Fibroblast of skin of right quadriceps (primary cell): Measurements from ENCODE around the gene BICC1.
A peak's percentile ranks its signal among the peaks of the same experiment; 100 is the strongest.

Experiments
- DNase-seq: peaks from one replicate; pipeline ENCODE4 v3.0.0-alpha.2; 2013

BICC1 gene

DNA sequence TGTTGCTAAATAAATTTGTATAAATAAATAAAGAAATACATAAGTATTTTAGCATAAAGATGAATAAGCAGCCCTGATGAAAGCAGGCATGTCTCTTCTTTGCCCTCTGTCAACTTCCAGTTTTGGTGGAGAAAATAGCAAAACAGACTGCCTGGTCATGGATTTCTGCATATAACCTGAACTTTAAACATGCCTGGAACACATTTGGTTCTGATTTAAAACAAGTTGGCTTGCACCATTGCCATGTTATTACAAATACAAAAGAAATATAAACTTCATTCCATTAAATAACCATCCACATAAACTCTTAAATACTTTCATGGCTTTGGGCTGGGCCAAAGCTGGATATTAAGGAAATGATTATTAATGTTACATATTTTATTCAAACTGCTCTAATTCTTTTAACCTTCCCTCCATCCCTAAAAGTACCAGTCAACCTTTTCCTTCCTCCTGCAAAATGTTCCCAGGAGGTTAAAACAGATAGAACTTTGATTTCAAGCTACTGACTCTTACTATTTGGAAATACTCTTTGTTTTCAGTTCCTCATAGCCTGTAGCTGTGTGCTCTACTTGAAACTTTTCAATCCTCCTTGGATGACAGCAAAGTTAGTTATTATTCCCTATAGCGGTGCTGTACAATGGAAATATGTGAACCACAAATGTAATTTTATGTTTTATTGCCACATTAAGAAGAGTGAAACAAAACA, 96.3 kb downstream of the BICC1 start:
- DNase-seq = no peak

DNA sequence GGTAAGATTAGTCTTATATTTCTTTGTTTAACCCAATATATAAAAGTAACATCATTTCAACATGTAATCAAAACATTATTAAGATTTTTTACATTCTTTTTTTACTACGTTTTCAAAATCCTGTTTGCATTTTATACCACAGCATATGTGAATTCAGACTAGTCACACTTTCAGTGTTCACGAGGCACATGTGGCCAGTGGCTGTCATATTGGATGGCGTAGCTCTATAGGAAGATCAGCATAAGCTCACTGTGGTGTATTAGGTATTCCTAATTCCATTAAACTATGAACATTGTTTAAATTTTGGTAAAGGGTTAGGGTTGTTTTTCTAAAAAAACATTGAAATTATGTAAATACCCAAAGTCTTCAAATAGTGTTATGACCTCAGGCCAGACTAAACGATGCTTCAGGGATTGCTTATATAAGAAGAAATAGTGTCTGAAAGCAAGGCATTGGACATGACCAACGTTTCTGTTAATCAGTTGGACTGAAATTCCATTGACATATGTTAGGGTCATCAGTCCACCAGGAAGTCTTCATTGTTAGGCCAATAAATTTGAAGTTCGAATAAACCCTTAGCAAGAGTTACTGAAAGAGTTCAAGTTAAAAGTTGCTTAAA, 97.0 kb downstream of the BICC1 start:
- DNase-seq = no peak

DNA sequence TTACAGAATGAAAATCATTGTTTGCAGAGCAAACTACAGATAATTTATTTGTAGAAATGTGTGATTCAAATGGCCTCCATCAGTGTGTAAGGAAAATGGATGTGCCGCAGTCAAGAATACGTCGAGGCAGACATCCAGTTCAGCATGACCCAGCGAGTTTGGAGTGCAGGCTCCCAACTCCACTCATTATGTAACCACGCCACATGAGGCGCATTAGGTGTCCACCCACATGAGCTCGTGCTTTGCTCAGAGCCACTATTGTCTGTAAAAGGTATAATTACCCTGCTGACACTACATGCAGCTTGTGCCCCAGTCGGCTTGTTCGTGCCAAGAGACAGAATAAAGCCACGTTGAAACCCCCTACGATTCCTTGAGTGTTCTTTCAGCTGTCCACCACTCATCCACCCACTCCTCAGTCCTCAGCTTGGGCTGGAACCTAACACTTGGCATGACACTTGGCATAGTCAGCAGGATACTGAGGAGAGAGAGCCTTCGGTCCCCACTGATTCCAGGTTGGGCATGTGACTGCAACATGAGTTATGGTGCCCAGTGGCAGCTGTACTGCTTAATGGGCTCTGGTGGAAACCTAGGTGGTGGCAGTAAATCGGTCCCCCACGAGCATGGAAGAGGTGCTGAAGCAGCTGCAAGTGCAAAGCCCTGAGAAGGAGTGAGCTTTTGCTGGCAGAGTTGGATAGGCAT, 102.7 kb downstream of the BICC1 start:
- no peak for DNase-seq

DNA sequence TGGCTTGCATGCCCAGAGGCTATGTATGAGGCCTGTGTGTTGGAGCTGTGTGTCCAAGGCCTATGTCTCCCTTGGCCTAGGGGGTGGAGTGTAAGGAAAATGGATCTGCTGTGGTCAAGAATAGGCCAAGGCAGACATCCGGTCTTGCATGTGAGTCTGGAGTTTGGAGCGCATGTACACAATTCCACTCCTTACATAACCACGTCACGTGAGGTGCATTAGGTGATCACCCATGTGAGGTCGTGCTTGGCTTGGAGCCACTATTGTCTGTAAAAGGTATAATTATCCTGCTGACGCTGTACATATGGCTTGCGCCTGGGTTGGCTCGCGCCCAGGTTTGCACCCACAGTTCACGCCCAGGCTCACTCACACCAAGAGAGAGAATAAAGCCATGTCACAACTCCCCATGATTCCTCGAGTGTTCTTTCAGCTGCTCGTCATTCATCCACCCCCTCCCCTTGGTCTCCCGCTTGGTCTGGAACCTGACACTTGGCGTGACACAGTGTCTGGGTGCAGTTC, 105.5 kb downstream of the BICC1 start:
- DNase-seq = no peak

DNA sequence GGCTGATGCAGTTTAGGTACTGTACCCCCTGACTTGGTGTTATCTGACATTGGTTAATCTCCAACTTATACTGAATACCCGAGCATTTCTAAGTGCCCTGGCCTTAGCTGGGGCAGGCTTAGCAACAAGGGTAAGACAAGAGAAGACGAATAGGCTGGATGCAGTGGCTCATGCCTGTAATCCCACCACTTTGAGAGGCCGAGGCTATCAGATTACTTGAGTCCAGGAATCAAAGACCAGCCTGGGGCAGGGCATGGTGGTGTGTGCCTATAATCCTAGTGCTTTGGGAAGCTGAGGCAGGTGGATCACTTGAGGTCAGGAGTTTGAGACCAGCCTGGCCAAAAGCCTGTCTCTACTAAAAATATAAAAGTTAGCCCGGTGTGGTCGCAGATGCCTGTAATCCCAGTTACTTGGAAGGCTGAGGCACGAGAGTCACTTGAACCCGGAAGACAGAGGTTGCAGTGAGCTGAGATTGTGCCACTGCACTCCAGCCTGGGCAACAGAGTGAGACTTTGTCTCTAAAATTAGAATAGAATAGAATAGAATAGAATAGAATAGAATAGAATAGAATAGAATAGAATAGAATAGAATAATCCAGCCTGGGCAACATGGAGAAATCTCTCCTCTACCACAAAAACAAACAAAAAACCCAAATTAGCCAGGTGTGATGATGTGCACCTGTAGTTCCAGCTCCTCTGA, 108.9 kb downstream of the BICC1 start:
- DNase-seq = no peak

DNA sequence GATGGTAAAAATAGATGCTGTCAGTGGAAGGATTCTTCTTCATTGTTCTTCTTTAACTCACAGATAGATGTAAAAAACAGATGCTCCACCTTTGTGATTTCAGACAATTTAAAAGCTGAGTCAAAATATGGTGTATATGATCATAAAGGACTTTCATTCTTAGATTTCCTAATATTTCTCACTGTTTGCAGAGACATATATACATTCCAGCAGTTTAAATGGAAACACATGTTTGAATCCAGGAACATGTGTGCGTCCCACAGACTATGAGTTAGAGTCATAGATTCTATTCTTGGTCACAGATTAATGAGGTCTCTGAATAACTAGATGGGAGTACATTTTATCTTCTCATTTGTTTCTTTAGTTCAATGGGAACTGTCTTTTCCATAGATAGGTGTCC, 109.6 kb downstream of the BICC1 start:
- peak; percentile 91 for DNase-seq

DNA sequence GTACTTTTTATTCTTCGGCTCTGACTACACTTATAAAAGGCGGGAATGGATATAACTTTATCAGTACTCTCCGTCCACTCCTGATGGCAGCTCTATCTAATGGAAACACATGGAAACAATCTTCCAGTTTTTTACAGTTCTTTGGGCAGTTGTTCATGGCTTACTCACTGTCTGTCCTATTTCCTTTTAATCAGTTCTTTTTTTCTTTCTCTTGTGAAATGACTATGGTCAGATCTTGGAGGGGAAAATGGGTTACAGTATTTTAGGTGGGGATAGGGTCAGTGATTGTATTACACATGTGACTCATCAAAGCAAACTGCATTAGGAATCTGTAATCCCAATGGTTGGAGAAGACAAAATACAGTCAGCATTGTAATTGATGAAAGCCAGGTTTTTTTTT, 112.4 kb downstream of the BICC1 start:
- peak; percentile 95 for DNase-seq

DNA sequence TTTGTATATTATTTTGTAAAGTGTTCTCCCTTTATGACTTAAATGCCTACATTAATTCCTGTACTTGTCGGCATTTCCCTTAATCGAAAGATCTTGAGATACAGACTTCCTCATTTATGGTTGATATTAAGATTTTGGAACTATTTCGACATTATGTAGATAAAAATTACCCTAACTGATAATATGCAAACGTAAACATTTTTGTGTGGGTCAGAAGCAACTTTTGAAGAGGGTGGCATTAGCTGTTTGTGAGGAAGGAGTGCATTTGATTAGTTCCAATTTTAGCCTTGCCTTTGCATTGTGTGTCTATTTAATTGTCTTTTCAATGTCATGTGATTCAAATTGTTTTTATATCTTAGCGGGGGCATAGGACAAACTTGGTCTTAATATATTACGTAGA, 114.7 kb downstream of the BICC1 start:
- no peak for DNase-seq

DNA sequence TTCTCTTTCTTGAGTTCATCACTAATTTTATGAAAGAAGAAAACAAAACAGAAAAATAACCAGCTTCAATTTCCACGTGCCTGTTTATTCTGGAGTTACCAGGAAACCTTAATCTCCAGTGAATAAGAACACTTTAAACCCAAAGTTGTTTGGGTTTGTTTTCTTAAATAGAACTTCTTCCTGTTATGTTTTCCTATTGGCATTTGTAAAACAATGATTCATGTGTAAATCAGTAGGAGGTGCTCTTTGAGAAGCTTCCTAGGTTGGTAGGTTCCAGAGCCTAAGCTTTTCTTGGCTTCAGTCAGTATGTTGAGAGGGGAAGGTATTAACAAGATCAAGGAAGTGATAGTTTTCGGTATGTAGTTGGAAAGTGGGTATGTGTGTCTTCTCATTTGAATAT, 119.0 kb downstream of the BICC1 start:
- DNase-seq = no peak

DNA sequence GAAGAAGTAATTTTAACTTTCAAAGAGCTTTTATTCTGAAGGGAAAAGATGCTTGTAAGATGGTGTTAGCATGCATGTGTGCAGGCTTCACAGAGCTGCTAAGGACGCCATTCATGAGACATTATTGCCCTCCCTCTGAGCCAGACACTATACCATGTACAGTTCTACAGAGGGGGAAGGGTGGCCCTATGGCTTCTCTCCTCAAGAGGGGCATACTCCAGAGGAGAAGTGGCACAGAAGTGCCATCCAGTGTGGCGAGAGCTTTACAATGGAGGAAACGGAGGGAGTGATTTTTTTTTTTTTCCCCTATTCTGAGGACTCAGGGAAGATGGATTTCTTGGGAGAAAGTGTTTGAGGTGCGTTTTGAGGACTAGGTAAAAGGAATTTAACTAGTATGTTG, 119.5 kb downstream of the BICC1 start:
- no peak for DNase-seq

DNA sequence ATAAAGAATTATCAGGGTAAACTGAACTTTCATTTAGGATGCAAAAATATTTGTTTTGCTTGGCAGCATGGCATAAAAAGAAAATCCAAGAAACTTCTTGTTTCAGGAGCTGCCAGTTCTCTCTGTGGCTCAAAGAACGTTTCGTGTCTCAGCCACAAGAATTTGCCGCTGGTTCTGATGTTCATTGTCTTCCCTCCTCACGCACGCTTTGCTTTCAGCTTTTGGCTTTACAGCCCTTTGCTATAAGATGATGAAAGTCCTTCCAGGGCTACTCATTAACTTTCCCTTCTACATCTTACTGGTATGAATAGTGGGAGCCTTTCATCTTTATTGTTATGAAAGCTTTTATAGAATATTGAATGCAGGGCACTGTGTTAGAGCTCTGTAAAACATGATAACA, 124.7 kb downstream of the BICC1 start:
- DNase-seq = peak; percentile 77

DNA sequence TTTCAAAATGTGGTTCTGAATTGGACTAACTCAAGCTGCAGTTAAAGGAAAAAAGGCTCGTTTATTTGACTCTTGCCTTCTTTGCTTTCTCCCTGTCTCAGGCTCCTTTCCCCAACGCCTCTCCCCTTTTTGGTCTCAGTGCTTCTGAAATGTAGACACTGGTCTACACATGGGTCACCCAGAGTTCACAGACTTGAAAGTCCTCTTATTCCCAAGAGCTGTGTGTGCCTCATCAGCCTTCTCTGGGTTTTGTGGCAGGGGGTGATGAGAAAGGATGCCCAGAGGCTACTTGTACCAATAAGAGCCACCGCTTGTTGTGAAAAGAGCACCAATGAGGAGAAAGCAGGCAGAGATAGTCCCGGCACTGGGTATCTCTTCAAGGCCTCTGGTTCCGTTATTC, 125.7 kb downstream of the BICC1 start:
- DNase-seq = no peak

DNA sequence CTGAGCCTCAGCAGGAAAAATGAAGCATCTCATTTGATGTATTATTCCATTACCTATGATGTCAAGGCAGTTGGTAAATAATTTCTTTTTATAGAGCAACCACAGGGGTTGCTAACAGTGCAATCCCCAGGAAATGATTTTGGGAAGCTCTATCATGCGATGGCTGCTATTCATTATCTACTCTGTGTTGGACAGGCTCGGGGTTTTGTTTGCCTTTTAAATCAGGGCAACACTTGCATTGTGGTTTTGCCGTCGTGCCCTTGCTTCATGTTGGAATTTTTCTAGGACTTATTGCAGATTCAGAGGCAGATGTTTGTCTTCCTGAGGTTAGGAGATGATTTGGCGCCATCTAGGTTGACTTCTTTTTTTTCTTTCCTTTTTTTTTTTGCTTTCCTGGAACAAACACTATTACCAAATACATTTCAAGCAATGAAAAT, 128.4 kb downstream of the BICC1 start:
- peak; percentile 99 for DNase-seq

DNA sequence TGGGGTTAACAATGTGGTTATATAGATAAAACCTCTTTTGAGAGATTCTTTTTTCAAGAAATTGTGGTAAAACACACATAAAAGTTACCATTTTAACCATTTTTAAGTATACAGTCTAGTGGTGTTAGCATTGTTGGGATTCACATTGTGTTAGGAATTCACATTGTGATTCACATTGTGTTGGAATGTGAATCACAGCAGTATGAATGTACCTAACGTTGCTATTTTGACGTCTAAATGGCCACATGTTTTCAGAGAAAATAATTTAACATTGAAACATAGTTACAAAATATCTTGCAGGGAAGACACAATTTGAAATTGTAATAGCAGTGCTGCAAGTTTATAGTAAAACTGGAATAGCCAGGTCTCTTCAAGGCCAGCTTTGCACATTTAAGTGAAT, 129.0 kb downstream of the BICC1 start:
- DNase-seq = peak; percentile 90

DNA sequence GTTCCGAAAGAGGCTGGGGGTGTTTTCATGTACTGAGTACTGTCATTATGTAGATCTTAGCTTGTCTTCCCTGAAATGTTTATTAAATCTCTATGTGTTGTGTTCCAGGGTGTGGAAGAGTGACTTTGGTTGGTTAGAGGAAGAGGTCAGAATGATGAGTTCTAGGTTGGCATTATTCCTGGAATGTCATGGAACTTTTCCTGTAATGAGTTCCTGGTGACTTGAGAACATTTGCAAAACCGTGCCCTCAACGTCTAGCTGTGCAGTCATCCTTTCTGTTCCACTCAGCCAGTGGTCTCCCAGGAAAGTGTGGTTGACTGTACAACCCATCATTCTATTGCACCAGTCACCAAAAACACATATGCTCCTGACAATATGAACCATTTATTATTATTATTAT, 129.6 kb downstream of the BICC1 start:
- DNase-seq = peak; percentile 60

DNA sequence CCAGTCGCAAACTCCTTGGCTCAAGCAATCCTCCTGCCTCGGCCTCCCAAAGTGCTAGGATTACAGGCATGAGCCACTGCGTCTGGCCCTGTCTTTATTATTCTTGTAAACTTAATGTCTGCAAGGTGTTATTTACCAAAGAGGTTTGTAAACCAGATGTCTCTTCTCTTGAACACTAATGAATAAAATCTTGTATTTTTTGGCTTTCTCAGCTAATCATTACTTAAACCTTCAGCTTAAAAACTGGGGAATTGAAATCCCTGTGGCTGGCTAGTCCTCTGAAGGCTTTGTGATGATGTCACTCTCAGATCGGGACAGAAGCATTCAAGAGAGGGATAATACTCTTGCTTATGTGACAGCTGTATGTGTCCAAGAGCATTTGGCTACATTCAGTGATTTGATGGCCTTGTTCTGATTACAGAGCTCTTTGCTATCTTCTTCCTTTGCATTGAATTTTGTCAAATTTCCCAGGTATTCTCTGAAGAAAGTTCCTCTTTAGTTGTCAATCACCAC, 130.3 kb downstream of the BICC1 start:
- no peak for DNase-seq

DNA sequence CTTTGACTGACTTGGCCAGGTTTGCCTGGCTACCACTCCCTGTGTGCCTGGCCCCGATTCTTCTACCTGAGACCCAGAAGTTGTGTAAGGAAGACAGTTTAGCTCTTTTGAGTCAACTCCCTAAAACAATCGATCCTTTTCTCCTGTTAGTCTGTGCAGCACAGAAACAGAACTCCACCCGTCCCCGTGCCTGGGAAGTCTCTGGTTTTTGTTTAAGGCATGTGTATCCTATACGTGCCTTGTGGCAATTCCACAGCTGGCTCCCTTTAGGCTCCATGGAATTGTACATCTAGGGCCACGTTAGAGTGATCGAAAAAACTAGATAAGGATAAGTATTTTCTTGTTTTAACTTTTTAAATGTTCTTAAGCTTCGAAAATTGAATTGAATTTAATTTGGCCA, 131.6 kb downstream of the BICC1 start:
- DNase-seq = no peak

DNA sequence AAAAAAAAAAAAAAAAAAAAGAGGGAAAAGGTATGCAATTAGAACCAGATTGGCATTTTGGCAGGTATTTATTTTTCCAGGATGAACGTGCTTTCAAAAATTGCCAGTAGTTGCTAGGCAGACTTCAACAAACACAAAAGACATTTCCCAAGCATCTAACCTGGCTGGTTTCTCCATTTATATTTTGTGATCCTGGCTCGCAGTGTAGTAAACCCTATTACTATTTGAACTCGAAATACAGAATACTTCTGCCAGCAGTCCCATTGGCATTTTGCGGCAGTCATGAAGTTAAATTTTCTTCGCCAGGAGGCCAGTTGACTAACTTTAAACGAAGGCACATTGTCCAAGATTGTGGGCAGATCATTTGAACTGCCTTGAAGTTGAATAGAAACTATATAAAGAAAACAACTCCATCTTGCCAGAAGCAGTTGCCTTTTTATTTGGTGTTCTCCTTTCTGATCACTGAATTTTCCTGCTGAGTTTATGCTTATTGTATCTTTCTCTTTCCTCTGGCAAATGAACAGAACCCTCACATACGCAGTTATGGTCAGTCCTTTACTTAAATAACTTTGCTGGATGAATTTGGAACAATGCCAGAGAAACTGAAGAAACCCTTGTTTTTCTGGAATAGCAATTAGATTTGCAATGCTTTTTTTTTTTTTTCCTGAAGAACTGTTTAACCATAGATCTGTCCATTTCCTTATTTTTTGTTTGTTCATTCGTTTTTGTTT, 132.9 kb downstream of the BICC1 start:
- no peak for DNase-seq

DNA sequence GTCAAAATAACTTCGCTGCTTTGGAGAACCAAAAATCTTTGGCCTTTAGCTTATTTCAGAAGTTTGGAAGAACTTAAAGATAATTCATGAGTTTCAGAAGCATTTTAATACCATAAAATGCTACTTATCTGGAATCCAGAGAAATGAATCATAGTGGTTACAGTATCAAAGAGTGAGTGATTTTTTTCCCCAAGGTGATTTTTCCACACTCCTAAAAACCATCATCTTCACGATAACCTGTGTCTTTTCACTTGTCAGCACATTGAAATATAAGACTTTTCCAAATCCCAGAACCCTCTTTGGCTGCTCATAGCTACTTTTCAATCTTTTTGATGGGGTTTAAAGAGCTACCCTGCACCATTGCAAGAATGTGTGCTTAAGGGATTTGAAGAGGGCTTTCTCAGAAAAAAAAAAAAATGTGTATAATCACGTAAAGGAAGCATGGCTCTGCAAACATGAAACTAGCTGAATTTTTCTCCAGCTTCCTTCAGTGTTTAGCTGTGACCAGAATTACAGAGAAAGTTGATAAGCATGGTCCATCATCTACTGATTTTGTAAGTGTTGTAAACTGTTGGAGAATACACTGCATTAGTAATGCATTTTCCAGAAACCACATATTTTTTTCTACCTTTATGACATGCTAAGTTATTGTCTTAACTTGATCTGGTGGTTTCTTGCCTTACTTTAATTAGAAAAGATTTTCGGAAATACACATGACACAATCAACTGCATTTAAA, 134.9 kb downstream of the BICC1 start:
- DNase-seq = peak; percentile 67

DNA sequence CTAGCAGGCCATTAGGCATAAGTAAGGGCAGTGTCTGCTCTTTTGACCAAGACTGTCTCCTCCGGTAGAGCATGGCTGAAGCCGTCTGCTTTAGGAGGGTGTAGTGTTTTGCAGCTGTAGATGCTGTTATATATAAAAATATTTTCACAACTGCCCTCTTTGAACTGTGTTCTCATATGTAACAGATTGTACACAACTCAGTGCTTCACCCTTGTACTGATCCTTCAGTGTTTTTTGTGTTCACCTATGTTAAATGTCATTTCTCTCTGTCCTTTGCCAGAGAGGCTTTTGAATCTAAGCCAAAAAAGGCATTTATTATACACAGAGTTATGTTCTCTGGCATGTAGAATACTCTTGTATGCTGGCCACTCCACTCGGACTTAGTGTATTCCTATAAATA, 135.5 kb downstream of the BICC1 start:
- no peak for DNase-seq

DNA sequence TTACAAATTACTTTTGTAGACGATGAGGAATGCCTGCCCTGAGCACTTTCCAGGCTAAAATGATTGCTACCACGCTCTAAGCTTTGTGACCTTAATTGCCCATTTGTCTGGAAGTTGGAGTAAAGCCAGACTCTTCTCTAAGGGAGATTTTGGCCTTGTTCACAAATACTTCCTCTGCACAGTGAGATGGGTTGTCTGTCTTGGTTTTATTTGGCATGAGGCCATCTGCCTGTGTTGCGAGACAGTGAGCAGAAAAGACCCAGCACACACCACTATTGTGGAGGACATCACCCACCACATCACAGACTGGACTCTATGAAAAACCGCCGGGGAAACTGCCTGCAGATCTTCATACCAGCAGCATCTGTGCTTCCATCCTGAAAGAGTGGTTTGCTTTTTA, 138.4 kb downstream of the BICC1 start:
- DNase-seq = peak; percentile 84

DNA sequence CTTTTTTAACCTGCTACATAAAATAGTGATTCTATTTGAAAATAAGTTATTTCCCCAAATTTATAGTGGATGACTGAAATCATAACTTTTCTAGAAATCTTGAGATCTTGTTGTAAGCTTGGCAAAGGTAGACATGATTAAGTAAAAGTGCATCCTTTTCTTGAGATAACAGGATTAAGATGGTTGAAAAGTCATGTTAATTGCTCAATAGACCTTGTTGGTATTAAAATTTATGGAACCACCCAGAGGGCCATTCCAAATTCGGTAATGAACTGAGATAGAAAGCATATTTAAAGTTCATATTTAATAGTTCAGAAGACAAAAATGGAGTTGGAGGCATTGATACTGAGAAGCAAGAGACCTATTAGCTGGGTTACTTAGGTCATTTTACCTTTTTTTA, 139.1 kb downstream of the BICC1 start:
- DNase-seq = no peak
